HG03280 (cell line): ENCODE data around the gene KLK11.

ENCODE experiments used
- ATAC-seq: cut with Tn5 transposase; IDR thresholded peaks from one replicate; pipeline ENCODE4 v1.9.1; 2021; ENCODE audit warnings: mild to moderate bottlenecking, moderate library complexity; ENCODE audit not compliant: unreplicated experiment

The KLK11 gene

GRCh38 chr19:51029718-51030117 is 3.3 kb upstream of the KLK11 start:
- ATAC-seq, result no peak

DNA sequence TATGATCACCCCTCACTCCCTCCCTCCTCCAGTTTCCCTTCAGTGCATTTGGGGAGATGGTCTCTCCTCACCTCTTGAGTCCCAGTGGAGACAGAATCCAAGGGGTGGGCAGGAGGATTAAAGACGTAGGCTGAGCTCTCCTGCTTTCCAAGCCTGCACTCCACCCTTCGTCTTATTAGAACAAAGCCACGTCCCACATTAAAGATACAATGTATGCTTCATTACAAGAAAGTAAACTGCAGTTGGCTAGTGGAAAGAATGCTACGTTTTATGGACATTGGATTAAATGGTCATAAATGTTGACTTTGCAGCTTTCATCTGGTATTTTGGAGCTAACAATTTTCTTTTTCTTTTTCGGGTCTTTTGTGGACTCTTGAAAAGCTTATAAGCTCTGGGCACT is 1.5 kb upstream of the KLK11 start:
- ATAC-seq, result no peak

- no peak for ATAC-seq
Measured at GRCh38 chr19:51027126-51027806, 850 bp upstream of the KLK11 start.

- no peak for ATAC-seq
Measured at GRCh38 chr19:51025809-51026553, 435 bp downstream of the KLK11 start.

DNA sequence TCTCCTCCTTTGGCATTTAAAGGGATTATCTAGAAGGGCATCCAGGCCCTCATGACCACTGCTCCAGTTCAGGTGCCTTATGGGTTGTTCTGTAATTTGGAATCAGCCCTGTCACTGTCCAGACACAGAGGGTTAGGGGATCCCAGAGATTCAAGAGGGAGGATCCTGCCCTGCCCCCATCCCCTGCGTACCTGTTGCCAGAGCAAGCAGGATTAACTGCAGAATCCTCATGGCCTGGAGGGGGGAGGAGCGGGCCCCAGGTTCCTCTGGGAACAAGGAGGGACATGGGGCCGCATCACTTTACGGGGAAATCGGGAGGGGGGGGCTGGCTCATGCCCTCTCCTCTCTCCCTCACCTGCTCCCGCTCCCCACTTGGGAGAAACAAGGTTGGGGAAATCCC is 1.0 kb downstream of the KLK11 start:
- no peak for ATAC-seq

DNA sequence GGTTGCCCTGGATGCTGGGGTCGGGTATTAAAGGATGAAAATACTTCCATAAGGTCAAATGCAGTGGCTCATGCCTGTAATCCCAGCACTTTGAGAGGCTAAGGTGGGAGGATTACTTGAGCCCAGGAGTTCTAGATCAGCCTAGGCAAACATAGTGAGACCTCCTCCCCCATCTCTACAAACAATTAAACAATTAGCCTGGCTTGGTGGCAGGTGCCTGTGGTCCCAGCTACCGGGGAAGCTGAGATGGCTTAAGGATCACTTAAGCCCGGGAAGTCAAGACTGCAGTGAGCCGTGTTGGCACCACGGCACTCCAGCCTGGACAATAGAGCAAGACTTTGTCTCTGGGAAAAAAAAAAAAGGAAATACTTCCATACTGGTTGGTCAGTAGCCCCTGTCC is 1.5 kb downstream of the KLK11 start:
- ATAC-seq, result no peak

- ATAC-seq, result no peak
Measured at GRCh38 chr19:51023946-51024345, 2.5 kb downstream of the KLK11 start.

GRCh38 chr19:51022526-51022925 is 3.9 kb downstream of the KLK11 start:
- ATAC-seq, result no peak

GRCh38 chr19:51020988-51021651 is 5.3 kb downstream of the KLK11 start:
- no peak for ATAC-seq

GRCh38 chr19:51019544-51019925 is 6.9 kb downstream of the KLK11 start, which contains the start of gene KLK10:
TSS of gene KLK10 (minus strand) at chr19:51019709. CDS start at chr19:51019130, 579 bp downstream.
- ATAC-seq, result no peak

- no peak for ATAC-seq
Measured at GRCh38 chr19:51018745-51019543, 7.5 kb downstream of the KLK11 start.

GRCh38 chr19:51016798-51017683 is 9.4 kb downstream of the KLK11 start:
- no peak for ATAC-seq

DNA sequence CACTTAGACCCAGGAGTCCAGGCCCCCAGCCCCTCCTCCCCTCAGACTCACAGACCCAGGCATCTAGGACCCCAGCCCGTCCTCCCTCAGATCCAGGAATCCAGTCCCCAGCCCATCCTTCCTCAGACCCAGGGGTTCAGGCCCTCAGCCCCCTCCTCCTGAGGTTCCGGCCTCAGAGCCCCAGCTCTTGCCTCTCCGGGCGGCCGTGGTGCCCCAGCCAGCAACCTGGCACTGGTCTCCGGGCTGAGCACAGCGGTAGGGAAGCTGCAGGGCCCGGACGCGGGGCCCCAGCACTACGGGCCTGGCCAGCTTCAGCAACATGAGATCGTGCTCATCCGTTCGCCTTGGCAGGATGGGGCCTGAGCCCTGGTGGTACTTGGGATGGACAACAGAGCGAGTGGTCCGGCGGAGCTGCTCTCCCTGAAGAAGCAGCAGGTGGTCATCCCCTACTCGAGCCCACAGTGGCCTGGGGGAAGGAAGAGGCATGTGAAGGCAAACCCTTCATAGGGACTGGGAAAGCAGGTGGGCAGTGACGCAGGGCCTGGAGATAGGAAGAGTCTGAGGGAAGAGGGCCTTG is 10.6 kb downstream of the KLK11 start:
- ATAC-seq, result no peak

- ATAC-seq, result no peak
Measured at GRCh38 chr19:51014242-51014641, 12.2 kb downstream of the KLK11 start.

DNA sequence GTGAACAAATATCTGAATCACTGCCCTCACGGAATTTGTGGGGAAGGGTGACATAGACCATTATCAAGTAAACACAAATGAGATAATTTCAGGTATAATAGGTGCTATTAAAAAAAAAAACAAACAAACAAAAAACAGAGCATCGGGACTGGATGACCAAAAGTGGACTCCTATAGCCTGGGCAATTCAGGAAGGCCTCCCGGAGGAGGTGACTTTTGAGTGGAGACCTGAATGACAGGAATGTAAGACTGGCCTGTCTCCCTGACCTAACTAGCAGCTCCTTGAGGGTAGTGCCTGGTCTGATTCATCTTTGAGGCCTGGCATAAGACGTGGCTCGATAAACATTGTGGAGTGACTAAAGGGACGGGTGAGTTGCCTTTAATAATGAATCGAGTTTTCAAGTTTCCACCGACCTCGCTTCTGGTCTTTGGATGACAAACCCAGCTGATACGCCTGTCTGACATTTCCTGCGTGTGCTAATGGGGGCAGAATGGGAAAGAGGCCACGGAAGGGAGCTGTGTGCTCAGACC is 13.7 kb downstream of the KLK11 start:
- ATAC-seq, result no peak

DNA sequence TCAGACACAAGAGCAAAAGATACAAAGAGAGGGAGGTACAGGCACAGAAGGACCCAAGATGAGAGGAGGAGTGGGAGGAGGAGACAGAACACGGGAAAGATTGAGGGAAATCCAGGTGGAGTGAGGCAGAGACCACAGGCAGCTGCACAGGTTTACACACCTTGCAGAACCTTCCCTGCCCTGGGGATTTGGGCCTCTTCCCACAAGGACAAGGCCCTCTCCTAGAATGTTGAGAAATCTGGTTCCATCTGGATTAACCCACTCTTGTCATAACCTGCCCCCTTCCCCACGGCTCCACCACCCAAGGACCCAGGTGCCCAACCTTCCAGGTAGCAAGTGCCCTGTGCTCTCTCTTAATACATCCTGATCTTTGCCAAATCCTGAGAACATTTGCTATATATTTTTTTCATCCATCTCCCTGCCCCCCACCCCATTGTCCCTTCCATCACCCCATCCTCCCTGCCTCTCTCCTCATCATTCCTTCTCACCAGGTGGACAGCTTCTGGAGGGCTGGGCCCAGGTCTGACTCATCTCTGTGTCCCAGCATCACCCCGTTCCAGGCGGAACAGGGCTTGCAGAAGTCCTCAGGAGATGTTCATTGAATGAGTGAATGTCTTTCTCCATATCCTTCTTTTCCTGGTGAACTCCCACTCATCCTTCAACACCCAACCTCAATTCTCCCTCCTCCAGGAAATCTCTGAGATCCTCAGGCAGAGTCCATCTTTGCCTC is 16.2 kb downstream of the KLK11 start:
- ATAC-seq, result no peak

DNA sequence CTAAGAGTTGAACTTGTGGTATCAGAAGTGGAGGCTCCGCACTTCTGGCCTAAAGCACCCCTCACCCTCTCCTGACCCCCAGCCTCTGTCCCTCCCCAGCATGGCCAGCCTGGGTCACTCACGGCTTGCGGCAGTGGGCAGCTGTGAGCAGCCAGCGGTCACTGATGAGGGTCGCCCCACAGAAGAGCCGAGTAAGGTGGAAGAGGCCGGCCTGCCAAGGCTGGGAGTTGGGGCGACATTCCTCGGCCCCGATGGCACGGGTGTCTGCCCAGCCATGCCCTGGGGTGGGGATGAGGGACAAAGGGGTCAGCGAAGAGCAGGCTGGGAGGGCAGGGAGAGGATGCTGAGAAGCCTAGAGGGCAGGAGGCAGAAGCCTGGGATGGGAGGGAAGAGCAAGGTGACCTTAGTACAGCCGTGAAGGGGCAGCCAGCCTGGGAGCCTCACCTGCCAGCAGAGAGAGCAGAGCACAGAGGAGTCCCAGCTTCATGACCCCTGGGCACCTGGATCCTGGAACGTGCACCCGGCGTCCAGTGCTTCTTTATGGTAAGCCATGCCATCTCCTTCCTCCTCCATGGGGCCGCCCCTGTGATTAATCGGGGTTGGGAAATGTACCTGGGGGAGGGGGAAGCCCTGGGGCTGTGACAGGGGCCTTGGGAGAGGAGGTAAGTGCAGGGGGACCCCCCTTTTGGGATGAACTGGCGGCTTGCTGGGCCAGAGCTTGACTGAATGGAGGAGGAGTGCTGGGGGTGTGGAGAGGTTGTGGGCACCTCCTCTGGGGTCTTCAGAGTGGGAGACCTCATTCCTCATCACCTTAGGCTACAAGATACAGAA is 17.1 kb downstream of the KLK11 start:
- ATAC-seq, result no peak

GRCh38 chr19:51007488-51007887 is 18.9 kb downstream of the KLK11 start:
- ATAC-seq, result no peak
